Measurements from ENCODE around the gene NAGS.
A peak's percentile ranks its signal among the peaks of the same experiment; 100 is the strongest.
"Not testable (repeated sequence)": the region's sequence is repeated elsewhere in the genome, so short reads cannot be mapped to it uniquely, and the experiment has no call there.

The NAGS gene

DNA sequence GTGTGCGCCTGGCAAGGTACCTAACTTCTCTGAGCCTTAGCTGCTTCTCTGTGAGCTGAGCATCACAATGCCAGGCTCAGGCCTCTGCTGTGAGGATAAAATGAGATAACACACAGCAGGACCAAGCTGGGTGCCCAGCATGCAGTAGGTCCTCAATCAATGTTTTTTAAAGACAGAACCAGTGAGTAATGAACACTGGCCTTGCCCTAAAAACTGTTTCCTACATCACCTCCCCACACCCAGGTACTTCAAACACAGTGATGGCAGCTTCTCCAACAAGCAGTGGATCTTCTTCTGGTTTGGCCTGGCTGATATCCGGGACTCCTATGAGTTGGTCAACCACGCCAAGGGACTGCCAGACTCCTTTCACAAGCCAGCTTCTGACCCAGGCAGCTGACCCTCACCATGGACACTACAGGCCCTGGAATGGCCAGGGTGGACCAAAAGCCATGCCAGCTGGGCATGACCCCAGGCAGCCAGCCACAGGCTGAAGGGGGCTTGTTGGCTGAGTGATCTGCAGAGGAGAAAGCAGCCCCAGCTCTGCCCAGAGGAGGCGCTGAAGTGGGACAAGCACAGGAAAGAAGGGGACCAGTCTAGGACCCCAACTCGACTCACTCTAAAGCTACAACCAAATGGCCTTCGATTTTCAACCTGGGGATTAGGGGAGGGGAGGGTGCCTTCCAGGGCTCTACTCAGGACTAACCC is 3.9 kb downstream of the NAGS start:
- DNase-seq: no peak

DNA sequence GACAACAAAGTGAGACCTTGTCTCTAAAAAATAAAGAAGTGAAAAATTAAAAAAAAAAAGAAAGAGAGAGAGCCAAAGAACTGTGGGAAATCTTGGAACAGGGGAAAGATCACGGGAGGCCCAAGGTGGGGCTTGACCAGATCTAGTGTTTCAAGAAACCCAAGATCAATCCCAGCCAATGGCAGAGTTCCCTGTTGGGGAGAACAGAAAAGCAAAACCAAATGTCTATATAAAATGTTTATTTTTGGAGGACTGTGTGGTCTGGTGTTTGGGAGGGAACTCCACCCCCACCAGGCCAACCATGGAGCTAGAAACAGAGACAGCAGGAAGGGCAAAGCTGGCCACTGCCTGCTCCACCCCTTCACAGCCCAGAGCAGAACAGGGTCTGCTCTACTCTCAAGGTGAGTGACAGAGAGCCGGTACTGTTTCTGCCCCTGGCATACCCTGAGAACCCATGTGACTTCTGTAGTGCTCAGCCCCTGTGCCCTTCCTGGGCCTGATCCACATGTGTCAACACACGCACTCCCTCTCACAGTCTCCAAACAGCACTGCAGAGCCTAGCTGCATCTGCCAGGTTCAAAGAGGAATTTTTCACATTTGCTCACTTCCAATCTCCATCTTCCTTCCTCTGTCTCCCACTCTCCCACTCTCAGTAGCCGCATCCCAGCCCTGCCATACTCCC is 6.7 kb downstream of the NAGS start:
- DNase-seq: no peak

- no peak for DNase-seq
Measured at GRCh38 chr17:44011876-44012275, 7.5 kb downstream of the NAGS start.

DNA sequence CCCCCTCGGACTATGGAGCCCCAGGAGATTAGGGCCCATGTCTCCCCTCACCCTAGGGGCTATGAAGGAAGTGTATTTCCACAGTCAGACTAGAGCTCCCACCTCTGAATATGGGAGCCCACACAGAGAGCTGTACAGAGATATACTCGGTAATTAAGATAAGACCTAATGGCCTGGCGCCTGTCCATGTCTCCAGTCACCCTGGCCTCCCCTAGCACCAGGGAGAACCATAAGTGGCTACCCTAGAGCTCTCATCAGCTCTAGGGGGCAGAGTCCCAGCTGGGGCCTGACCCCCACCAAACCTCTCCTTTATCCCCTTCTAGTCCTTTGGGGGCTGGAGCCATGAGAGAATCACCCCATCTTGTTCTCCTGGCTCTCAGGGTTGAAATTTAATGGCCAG is 8.0 kb downstream of the NAGS start:
- no peak for DNase-seq

GRCh38 chr17:44012874-44013273 is 8.5 kb downstream of the NAGS start:
- DNase-seq: no peak

GRCh38 chr17:44014133-44014436 is 9.7 kb downstream of the NAGS start:
- DNase-seq: no peak

DNA sequence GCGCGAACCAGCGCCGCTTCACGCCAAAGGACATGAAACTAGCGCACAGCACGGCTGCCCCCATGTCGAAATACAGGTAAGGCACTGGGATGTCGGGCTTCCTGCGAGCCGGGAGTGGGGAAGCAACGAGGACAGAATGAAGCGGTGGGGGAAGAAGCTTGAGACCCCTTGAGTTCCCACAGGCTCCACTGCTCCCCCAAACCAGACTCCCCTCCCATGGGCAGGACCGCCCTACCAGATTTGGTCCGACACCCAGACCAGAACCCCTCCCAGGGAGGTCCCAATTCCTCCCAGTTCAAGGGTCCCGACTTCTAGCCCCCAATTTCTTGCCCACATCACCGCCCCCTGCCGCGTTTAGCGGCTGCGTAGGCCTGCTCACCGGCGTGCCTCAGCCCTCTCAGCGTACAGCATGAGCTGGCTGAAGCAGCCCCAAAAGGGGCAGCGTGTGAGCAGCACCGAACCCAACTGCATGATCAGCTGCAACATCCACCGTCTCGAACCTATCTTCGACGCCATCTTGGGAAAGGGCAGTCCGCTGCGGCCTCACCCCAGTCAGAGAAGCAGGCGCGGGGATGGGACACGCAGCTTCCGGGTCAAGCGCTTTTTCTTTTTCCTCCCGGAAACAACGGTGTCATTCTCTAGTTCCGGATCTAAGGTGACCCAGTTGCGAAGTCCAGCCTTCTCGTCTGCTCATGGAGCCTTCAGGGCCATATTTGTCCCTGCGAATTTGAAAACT is 10.2 kb downstream of the NAGS start, which contains the start of gene TMEM101:
TMEM101 (minus strand) TSS at position 527 of the 736 bp plus-strand sequence; CDS start at position 516, 11 bp downstream.
- peak; percentile 92 for DNase-seq

GRCh38 chr17:44021227-44021626 is 16.8 kb downstream of the NAGS start:
- not testable (repeated sequence) for DNase-seq

DNA sequence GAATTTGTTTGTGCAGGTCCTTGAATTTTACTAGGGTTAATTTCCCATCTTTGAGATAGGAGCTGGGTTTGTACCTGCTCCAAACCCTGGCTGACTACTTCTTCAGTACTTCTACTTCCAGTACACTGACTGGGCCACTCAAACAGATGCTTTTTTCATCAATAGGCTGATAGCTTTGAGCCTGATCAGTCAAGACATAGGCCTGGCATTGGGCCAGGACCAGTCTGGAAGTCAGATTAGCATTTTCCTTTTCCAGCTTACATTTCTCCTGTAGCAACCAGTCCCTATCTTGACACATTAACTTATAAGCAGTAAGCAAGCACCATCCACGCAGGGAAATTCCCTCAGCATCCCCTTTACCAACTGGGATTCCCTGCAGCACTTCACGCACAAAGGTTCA is 17.8 kb downstream of the NAGS start:
- no peak for DNase-seq

- DNase-seq: no peak
Measured at GRCh38 chr17:44023545-44024270, 19.3 kb downstream of the NAGS start.

GRCh38 chr17:44024271-44024663 is 19.8 kb downstream of the NAGS start:
- DNase-seq: no peak

- DNase-seq: no peak
Measured at GRCh38 chr17:44024853-44025252, 20.4 kb downstream of the NAGS start.

GRCh38 chr17:44029736-44030135 is 25.3 kb downstream of the NAGS start:
- no peak for DNase-seq

DNA sequence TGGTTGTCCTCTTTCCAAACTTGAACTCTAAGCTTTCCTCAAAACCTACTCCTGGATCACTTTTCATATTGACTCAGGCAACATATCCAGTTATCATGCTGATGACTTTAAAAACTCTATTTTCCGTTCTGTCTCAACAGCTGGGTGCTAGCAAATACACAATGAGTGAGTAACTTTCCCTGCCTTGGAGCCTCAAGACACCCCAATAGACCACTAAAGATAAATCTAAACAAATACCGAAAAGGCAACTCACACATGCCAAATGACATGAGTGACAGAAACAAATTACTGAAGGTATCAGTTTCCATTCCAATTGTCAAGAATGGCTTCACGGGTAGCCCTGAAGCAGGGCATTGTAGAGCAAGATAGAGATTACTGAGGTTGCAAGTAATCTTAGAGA is 26.1 kb downstream of the NAGS start:
- DNase-seq: no peak

DNA sequence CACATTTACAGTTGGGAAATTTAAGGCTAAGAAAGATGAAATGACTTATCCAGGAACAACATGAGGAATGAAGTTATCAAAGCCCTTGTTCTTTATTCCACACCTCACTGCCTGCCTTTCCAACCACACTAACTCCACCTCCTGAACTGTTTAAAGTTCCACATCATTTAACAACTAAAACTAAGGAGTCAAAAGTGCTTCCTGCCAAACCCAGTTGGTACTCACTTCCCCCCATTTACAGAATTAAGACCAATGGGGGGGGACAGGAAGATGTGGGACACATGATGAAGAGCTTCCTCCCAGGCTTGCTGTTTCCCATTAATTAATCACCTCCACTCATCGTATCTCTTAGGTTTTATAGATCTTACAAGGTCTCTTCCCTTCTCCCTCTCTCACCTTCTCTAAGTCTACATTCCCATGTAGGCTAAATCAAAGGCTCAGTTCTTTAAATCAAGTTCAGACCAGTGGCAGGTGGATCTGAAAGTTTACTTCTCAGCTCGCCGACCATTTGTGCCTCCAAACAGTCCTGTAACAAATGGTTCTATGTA is 29.5 kb downstream of the NAGS start:
- DNase-seq: no peak

- DNase-seq: not testable (repeated sequence)
Measured at GRCh38 chr17:44034688-44035087, 30.3 kb downstream of the NAGS start.

GRCh38 chr17:44037471-44037870 is 33.0 kb downstream of the NAGS start:
- DNase-seq: no peak

GRCh38 chr17:44038604-44039011 is 34.2 kb downstream of the NAGS start:
- DNase-seq: no peak

DNA sequence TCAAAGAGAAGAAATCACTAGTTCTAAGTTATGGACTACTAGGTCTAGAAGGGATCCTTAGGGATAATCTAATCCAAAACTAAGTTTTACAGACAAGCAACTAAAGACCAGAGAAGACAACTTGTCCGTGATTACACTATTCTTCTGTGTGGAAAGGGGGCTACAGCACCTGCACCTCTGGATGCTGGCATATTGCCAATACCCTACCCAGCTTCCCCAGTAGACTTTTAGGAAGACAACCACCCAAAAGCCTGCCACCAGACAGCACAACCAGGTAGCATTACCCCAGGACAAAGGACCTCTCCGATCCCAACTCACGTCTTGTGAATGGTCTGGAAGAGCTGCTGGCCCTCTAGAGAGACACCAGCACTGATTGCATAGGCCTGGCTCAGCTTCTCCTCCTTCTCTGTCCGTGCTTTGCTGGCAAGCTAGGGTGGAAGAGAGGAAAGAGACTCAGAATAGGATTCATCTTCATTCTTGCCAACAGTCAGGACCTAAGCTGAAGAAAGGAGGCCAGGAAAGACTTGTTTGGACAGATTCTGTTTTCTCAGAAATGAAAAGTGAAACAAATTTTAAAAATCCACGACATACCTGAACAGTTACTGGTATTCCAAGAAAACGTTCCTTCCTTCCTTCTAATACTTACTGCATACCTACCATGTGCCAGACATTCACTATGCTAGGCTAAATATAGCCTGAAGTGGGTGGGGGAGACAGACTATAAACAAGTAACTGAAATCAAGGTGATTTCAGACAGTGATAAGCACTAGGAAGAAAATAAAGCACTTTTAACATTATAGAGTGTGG is 35.6 kb downstream of the NAGS start:
- no peak for DNase-seq

GRCh38 chr17:44043272-44043696 is 38.9 kb downstream of the NAGS start:
- no peak for DNase-seq

- DNase-seq: peak; percentile 36
Measured at GRCh38 chr17:44044071-44044470, 39.6 kb downstream of the NAGS start.

- no peak for DNase-seq
Measured at GRCh38 chr17:44045486-44045885, 41.1 kb downstream of the NAGS start.

Data from EL (cell line).